Activated CD4-positive, alpha-beta T cell treated with anti-CD3 and anti-CD28 coated beads, Interleukin-2, amount 10 ng/mL, durations not matched to agents 7 days and 5 days (primary cell): Measurements from ENCODE around the gene RASGRP4. TPM values are rescaled to one million over a fixed set of nuclear protein-coding genes. Genes with fewer than 3 reads are reported as not detected.

Source experiments
- CTCF ChIA-PET: fragments of 350-600 bp; sonication (Branson Sonifier 250); formaldehyde crosslinking; loops from one replicate; lab custom pipeline; 2021; ENCODE audit warnings: antibody characterized with exemption; lab: Charles Lee
- POLR2A ChIA-PET: fragments of 350-600 bp; sonication (Branson Sonifier 250); formaldehyde crosslinking; loops from one replicate; lab custom pipeline; 2021; ENCODE audit warnings: antibody characterized with exemption; lab: Charles Lee
- DNase-seq: peaks from one replicate; pipeline ENCODE4 v3.0.0-alpha.2; 2020
- H3K27ac Mint-ChIP-seq: one replicate; pipeline ENCODE4 v1.8.0; 2021; ENCODE audit warnings: mild to moderate bottlenecking, moderate library complexity, mixed read lengths
- H3K27me3 Mint-ChIP-seq: one replicate; pipeline ENCODE4 v1.8.0; 2021; ENCODE audit warnings: mixed read lengths
- H3K36me3 Mint-ChIP-seq: one replicate; pipeline ENCODE4 v1.8.0; 2021; ENCODE audit warnings: low read depth, mixed read lengths
- H3K4me1 Mint-ChIP-seq: one replicate; pipeline ENCODE4 v1.8.0; 2021; ENCODE audit warnings: mixed read lengths
- H3K4me3 Mint-ChIP-seq: one replicate; pipeline ENCODE4 v1.8.0; 2021; ENCODE audit warnings: mild to moderate bottlenecking, moderate library complexity, mixed read lengths
- H3K9me3 Mint-ChIP-seq: one replicate; pipeline ENCODE4 v1.8.0; 2021; ENCODE audit warnings: mixed read lengths
- total RNA-seq, 2 experiments: library from RNA; stranded (reverse); gene quantifications; one replicate each; pipeline ENCODE4 v1.2.3, GENCODE V29; 2021

The RASGRP4 gene
- total RNA-seq, 2 experiments from 2014 or later = 2.6 to 3.8 TPM

GRCh38 chr19:38384209-38385027 lies 41.6 kb downstream of the RASGRP4 start:
- POLR2A ChIA-PET = no interaction called here
- CTCF ChIA-PET = interaction anchor here (0.6 to 1.9 kb wide), 4 partner anchors 8 to 19 kb away, joined by 3 to 7 read pairs (median 4); partner anchors contain the start of genes FAM98C and PSMD8
- Mint-ChIP-seq H3K9me3 (no peaks in the 10 kb centered on the region), H3K4me3 (no peak overlapping the region), H3K4me1 (peaks cover 14% of the 10 kb centered on the region), H3K36me3 (peaks cover 45% of the 10 kb centered on the region), H3K27ac (no peak overlapping the region), H3K27me3 (peaks cover 14% of the 10 kb centered on the region)
- no peak for DNase-seq

DNA sequence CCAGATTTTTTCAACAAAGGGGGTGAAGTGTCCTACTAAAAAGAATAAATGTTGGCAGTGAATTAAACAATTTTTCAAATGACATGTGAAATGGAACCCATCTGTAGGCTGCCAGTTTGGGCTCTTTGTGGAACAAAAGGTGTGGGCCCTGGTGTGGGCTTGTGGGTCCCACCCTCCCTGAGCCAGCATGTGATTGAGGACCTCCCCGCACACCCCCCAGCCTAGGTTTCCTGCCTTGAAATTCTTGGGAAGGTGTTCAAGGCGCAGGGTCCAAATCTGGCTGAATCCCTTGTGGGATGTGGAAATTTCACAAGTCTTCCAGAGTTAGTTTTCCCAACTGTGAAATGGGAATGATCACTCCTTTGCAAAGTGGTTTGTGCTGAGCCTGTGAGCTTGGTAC lies 42.3 kb downstream of the RASGRP4 start:
- peaks cover 11% of the 10 kb centered on the region for H3K27me3 Mint-ChIP-seq
- H3K4me1 Mint-ChIP-seq = peaks cover 12% of the 10 kb centered on the region
- POLR2A ChIA-PET = no interaction called here
- H3K4me3 Mint-ChIP-seq = no peak overlapping the region
- CTCF ChIA-PET = interaction anchor here (1.2 to 1.9 kb wide), 3 partner anchors 10 to 19 kb away, joined by 3 to 7 read pairs (median 4); partner anchors contain the start of genes FAM98C and PSMD8
- H3K27ac Mint-ChIP-seq = no peak overlapping the region
- DNase-seq = no peak
- H3K36me3 Mint-ChIP-seq = peaks cover 51% of the 10 kb centered on the region
- no peaks in the 10 kb centered on the region for H3K9me3 Mint-ChIP-seq

DNA sequence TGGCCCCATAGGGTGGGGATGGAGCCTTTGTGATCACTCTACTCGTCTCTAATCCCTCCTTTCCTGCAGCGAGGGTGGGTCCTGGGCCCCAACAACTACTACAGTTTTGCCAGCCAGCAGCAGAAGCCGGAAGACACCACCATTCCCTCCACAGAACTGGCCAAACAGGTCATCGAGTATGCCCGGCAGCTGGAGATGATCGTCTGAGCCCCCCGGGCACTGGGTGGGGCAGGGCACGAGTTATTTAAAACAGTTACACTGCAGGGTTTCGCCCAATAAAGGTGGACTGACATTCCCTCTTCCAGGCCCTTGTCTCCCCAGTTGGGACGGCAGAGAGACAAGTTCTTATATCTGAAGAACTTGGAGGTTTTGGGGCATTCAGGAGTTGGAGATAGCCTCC lies 42.8 kb downstream of the RASGRP4 start:
- ChIA-PET CTCF (interaction anchor here (1.0 kb wide), 1 partner anchor 9 kb away, joined by 3 read pairs; the partner anchor contains the start of gene PSMD8), POLR2A (no interaction called here)
- H3K27ac Mint-ChIP-seq = no peak overlapping the region
- H3K27me3 Mint-ChIP-seq = peaks cover 9% of the 10 kb centered on the region
- no peak for DNase-seq
- H3K4me1 Mint-ChIP-seq = peaks cover 10% of the 10 kb centered on the region
- H3K4me3 Mint-ChIP-seq = no peak overlapping the region
- H3K36me3 Mint-ChIP-seq = peaks cover 51% of the 10 kb centered on the region
- H3K9me3 Mint-ChIP-seq = no peaks in the 10 kb centered on the region

GRCh38 chr19:38381138-38381537 lies 44.9 kb downstream of the RASGRP4 start:
- ChIA-PET CTCF (interaction anchor here (0.9 kb wide), 1 partner anchor 22 kb away, joined by 3 read pairs; the partner anchor contains the start of gene FAM98C), POLR2A (interaction anchor here (0.7 kb wide), 1 partner anchor 36 kb away, joined by 3 read pairs; no protein-coding TSS in a partner anchor)
- no peaks in the 10 kb centered on the region for H3K27me3 Mint-ChIP-seq
- no peak overlapping the region for H3K4me3 Mint-ChIP-seq
- H3K9me3 Mint-ChIP-seq = no peaks in the 10 kb centered on the region
- H3K27ac Mint-ChIP-seq = no peak overlapping the region
- H3K4me1 Mint-ChIP-seq = peaks cover 10% of the 10 kb centered on the region
- peaks cover 62% of the 10 kb centered on the region for H3K36me3 Mint-ChIP-seq
- no peak for DNase-seq

GRCh38 chr19:38378866-38379265 lies 47.2 kb downstream of the RASGRP4 start:
- no peak for DNase-seq
- ChIA-PET POLR2A (no interaction called here), CTCF (interaction anchor here (2.3 kb wide), 1 partner anchor 24 kb away, joined by 9 read pairs; the partner anchor contains the start of gene FAM98C)
- Mint-ChIP-seq H3K9me3 (no peaks in the 10 kb centered on the region), H3K36me3 (peaks cover 67% of the 10 kb centered on the region), H3K4me1 (peaks cover 28% of the 10 kb centered on the region), H3K27ac (no peak overlapping the region), H3K27me3 (no peaks in the 10 kb centered on the region), H3K4me3 (no peak overlapping the region)

DNA sequence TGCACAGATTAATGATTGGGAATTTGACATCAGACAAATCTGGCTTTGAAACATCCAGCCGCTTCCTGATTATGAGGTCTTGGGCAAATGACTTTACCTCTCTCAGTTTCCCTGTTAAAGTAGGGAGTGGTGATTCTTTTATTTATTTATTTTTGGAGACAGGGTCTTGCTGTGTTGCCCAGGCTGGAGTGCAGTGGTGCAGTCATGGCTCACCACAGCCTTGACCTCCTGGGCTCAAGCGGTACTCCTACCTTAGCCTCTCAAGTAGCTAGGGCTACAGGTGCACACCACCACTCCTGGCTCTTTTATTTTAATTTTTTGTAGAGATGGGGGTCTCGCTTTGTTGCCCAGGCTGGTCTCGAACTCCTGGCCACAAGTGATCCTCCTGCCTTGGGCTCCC lies 49.0 kb downstream of the RASGRP4 start:
- Mint-ChIP-seq H3K36me3 (peaks cover 52% of the 10 kb centered on the region), H3K4me1 (peaks cover 30% of the 10 kb centered on the region), H3K27ac (no peak overlapping the region), H3K4me3 (no peak overlapping the region), H3K9me3 (no peaks in the 10 kb centered on the region), H3K27me3 (no peaks in the 10 kb centered on the region)
- POLR2A ChIA-PET = no interaction called here
- CTCF ChIA-PET = interaction anchor here (0.7 to 2.3 kb wide), 3 partner anchors 11 to 42 kb away, joined by 3 to 9 read pairs (median 5); partner anchors contain the start of genes CATSPERG, FAM98C and GGN
- no peak for DNase-seq

- peaks cover 47% of the 10 kb centered on the region for H3K36me3 Mint-ChIP-seq
- no peak for DNase-seq
These were observed 49.4 kb downstream of the RASGRP4 start for GRCh38 chr19:38376576-38376975.

GRCh38 chr19:38375748-38376147 lies 50.3 kb downstream of the RASGRP4 start:
- ChIA-PET CTCF (interaction anchor here (1.1 to 1.4 kb wide), 3 partner anchors 9 to 27 kb away, joined by 3 to 12 read pairs (median 7); partner anchors contain the start of genes FAM98C and GGN), POLR2A (interaction anchor here (0.5 kb wide), 1 partner anchor 329 kb away, joined by 3 read pairs; no protein-coding TSS in a partner anchor)
- Mint-ChIP-seq H3K4me3 (peak overlapping the region; percentile 98), H3K27me3 (no peaks in the 10 kb centered on the region), H3K36me3 (peaks cover 39% of the 10 kb centered on the region), H3K4me1 (peaks cover 30% of the 10 kb centered on the region), H3K9me3 (no peaks in the 10 kb centered on the region), H3K27ac (peak overlapping the region; percentile 97)
- DNase-seq = no peak

More at GRCh38 chr19:38376576-38376975, 49.4 kb downstream of the RASGRP4 start:
- no peaks in the 10 kb centered on the region for H3K27me3 Mint-ChIP-seq
- peak overlapping the region; percentile 38 for H3K27ac Mint-ChIP-seq
- no peaks in the 10 kb centered on the region for H3K9me3 Mint-ChIP-seq
- CTCF ChIA-PET = interaction anchor here (0.7 to 1.4 kb wide), 4 partner anchors 8 to 26 kb away, joined by 3 to 12 read pairs (median 5); partner anchors contain the start of genes FAM98C and GGN
- H3K4me1 Mint-ChIP-seq = peaks cover 30% of the 10 kb centered on the region
- peak overlapping the region; percentile 98 for H3K4me3 Mint-ChIP-seq
- POLR2A ChIA-PET = no interaction called here

- ChIA-PET CTCF (interaction anchor here (1.0 to 1.9 kb wide), 4 partner anchors 129 to 262 kb away, joined by 3 to 5 read pairs (median 4); no protein-coding TSS in a partner anchor), POLR2A (interaction anchor here (1.3 kb wide), 1 partner anchor 20 kb away, joined by 4 read pairs; no protein-coding TSS in a partner anchor)
- Mint-ChIP-seq H3K36me3 (peaks cover 33% of the 10 kb centered on the region), H3K9me3 (no peaks in the 10 kb centered on the region), H3K4me1 (peaks cover 28% of the 10 kb centered on the region), H3K4me3 (peak overlapping the region; percentile 98), H3K27ac (peak overlapping the region; percentile 97), H3K27me3 (no peaks in the 10 kb centered on the region)
- no peak for DNase-seq
These were observed 50.9 kb downstream of the RASGRP4 start for GRCh38 chr19:38375098-38375493.

DNA sequence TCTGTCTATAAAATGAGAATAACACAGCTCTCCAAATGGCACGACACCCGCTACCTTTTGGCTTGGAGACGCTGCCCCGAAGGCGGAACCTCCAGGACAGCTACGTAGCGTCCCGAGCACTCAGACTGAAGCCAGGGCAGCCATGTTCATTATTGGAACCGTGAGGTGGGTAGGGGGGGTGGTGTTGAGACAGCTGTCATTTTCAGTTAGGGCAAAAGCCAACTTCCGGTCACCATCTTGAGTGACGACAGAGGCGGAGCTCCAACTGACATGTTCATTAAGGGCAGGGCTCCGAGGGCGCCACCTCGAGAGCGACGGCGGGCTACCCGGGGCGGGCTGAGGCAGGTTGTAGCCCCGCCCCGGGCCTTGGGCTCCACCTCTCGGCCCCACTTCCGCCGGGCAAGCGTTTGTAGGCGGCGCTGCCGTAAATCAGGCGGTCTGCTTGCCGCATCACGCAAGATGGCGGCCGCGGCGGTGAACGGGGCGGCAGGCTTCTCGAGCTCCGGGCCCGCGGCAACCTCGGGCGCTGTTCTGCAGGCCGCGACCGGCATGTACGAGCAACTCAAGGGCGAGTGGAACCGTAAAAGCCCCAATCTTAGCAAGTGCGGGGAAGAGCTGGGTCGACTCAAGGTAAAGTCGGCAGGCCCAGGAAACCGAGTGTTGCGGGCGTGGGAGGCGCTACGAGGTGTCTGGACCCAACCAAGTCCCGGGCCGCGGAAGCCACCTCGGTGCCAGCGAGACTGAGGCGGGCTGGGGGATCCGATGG lies 51.5 kb downstream of the RASGRP4 start, which contains the start of gene PSMD8:
Gene PSMD8 (plus strand): TSS at position 240 of the 766 bp plus-strand sequence. CDS start 31 bp downstream, at position 271.
- Mint-ChIP-seq H3K4me3 (peak within 1 kb of the TSS; percentile 98), H3K27me3 (no peaks in the 10 kb centered on the region), H3K4me1 (peaks cover 28% of the 10 kb centered on the region), H3K9me3 (no peaks in the 10 kb centered on the region), H3K36me3 (peaks cover 29% of the 10 kb centered on the region), H3K27ac (peak within 1 kb of the TSS; percentile 97)
- ChIA-PET CTCF (interaction anchor here (0.6 to 1.9 kb wide), 17 partner anchors 8 to 556 kb away, joined by 3 to 13 read pairs (median 4); partner anchors contain the start of genes CATSPERG, FAM98C, GGN and MRPS12), POLR2A (interaction anchor here (0.6 to 1.3 kb wide), 3 partner anchors 21 to 413 kb away, joined by 3 to 6 read pairs (median 4); no protein-coding TSS in a partner anchor)
- peak; percentile 99 for DNase-seq

GRCh38 chr19:38373907-38374331 lies 52.1 kb downstream of the RASGRP4 start:
- peak overlapping the region; percentile 98 for H3K4me3 Mint-ChIP-seq
- CTCF ChIA-PET = interaction anchor here (0.6 to 1.9 kb wide), 16 partner anchors 8 to 557 kb away, joined by 3 to 13 read pairs (median 4); partner anchors contain the start of genes CATSPERG, FAM98C, GGN and MRPS12

More at GRCh38 chr19:38373907-38374331, 52.1 kb downstream of the RASGRP4 start:
- Mint-ChIP-seq H3K36me3 (peaks cover 23% of the 10 kb centered on the region), H3K27ac (peak overlapping the region; percentile 97), H3K4me1 (peaks cover 28% of the 10 kb centered on the region), H3K9me3 (no peaks in the 10 kb centered on the region), H3K27me3 (no peaks in the 10 kb centered on the region)
- DNase-seq = no peak
- POLR2A ChIA-PET = interaction anchor here (0.6 to 1.3 kb wide), 3 partner anchors 22 to 413 kb away, joined by 3 to 6 read pairs (median 4); no protein-coding TSS in a partner anchor
